ENCODE results near the gene APBA1. TPM values are rescaled to one million over a fixed set of nuclear protein-coding genes. Genes with fewer than 3 reads are reported as not detected.
A peak's percentile ranks its signal among the peaks of the same experiment; 100 is the strongest.

The APBA1 gene
- total RNA-seq (1 to 10 TPM; 1.0 to 6.2 (median 2.4) TPM), polyA plus RNA-seq (1 to 10 TPM in 1 of 2 donors, under 1 TPM in 1; 0.61 to 1.7 TPM)
- long read RNA-seq, donor 1: 0 reads
- long read RNA-seq, donor 2: 0 reads
- long read RNA-seq, donor 3: 0 reads

DNA sequence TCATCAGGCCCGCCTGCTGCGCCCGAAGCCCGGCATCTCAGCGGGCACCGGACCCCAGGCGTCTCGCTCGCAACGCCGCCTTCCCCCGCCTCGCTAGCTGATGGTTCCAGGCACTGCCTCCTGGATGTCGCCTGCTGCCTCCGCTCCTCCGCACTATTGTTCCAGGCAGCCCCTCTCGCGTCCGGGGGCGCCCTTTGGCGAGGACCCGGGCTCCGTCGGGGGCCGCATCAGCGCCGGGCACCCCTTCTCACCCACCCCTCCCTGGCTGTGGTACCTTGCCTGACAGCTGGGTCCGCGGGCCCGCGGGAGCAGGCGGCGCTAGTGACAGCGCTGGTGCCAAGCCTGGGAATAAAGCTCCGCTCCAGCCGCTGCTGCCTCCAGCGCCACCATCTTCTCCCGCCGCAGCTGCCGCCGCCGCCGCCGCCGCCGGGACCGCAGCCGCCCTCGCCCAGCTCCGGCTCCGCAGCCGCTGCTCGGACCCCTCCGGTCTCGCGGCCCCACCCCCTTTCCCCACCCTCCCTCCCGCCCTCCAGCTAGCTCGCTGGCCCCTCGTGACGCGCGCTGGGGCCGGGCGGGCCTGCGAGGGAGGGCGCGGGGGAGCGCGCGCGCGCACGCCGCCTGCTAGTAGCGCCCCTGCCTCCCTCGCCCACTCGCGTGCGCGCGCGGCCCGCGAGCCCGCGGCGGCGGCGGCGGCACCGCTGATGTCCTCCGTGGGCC, at the start of gene APBA1:
APBA1 (minus strand) TSS at position 493 of the 717 bp plus-strand sequence.
- H3K4me1 ChIP-seq: peaks cover 0 to 27% (median 8%) of the 10 kb centered on the region in 12 donors
- no peaks in the 10 kb centered on the region for H3K36me3 ChIP-seq
- no peaks in the 10 kb centered on the region for H3K27me3 ChIP-seq
- intact Hi-C loops (cut with DNase I): loop anchor here in 9 of 10 donors (2.0 to 10.0 kb wide), 8 partner anchors 85 to 247 kb away; partner anchors contain the start of gene PTAR1 (in 1 of the 9)
- no peaks in the 10 kb centered on the region for H3K9me3 ChIP-seq
- H3K4me3 ChIP-seq: peak within 1 kb of the TSS; percentile 48 to 99 (median 82)
- TF ChIP-seq POLR2A (IDR thresholded peaks at IDR 0.05): peak in 1 of 2 donors; percentile 25
- TF ChIP-seq, protein P1, sequence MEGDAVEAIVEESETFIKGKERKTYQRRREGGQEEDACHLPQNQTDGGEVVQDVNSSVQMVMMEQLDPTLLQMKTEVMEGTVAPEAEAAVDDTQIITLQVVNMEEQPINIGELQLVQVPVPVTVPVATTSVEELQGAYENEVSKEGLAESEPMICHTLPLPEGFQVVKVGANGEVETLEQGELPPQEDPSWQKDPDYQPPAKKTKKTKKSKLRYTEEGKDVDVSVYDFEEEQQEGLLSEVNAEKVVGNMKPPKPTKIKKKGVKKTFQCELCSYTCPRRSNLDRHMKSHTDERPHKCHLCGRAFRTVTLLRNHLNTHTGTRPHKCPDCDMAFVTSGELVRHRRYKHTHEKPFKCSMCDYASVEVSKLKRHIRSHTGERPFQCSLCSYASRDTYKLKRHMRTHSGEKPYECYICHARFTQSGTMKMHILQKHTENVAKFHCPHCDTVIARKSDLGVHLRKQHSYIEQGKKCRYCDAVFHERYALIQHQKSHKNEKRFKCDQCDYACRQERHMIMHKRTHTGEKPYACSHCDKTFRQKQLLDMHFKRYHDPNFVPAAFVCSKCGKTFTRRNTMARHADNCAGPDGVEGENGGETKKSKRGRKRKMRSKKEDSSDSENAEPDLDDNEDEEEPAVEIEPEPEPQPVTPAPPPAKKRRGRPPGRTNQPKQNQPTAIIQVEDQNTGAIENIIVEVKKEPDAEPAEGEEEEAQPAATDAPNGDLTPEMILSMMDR (IDR thresholded peaks at IDR 0.05): peak in 4 of 12 donors; percentile 6 to 24 (median 14)
- DNase-seq (peak; percentile 57 to 83 (median 81)), ATAC-seq (peak; percentile 50 to 87 (median 79))
- peak within 1 kb of the TSS; percentile 35 to 89 (median 80) for H3K27ac ChIP-seq
- 0 to 1% (median 0%) methylated on average over 18 to 92 of the region's 92 CpGs for WGBS, 4 donors

DNA sequence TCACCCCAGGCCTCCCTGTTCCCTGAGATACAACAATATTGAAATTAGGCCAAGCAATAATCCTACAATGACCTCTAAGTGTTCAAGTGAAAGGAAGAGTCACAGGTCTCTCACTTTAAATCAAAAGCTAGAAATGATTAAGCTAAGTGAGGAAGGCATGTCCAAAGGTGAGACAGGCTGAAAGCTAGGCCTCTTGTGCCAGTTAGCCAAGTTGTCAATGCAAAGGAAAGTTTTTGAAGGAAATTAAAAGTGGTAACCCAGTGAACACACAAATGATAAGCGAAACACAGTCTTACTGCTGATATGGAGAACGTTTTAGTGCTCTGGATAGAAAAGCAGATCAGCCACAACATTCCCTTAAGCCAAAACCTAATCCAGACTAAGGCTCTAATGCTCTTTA, 47.8 kb upstream of the APBA1 start:
- Histone ChIP-seq H3K4me3 (no peak overlapping the region), H3K4me1 (no peaks in the 10 kb centered on the region), H3K9me3 (peaks cover 0 to 5% (median 0%) of the 10 kb centered on the region in 12 donors), H3K27me3 (no peaks in the 10 kb centered on the region), H3K27ac (no peak overlapping the region), H3K36me3 (peaks cover 0 to 83% (median 57%) of the 10 kb centered on the region in 9 donors)
- TF ChIP-seq, protein P1 (IDR thresholded peaks at IDR 0.05): no peak
- TF ChIP-seq POLR2A (IDR thresholded peaks at IDR 0.05): no peak
- intact Hi-C loops (cut with DNase I): no loop called here
- DNase-seq (no peak), ATAC-seq (no peak)
- 67 to 78% (median 77%) methylated on average over 2 of the region's 2 CpGs for whole genome bisulfite sequencing, 4 donors

DNA sequence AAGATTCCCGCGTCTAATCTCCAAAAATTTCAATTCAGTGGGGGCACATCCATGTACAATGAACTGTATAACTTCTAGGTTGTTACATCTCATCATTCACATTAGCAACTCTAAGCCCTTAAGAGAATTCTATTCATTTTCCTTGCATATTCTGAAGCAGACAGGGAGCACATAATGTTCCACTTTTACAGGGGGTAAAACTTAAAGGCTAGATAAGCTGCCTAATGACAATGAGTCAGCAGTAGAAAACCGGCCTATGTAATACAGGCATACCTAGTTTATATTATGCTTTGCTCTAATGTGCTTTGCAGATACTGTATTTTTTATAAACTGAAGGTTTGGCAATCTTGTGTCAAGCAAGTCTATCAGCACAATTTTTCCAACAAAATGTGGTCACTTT, 47.2 kb upstream of the APBA1 start:
- TF ChIP-seq, protein P1 (IDR thresholded peaks at IDR 0.05): no peak
- no peak for TF ChIP-seq POLR2A (IDR thresholded peaks at IDR 0.05)
- Histone ChIP-seq H3K9me3 (peaks cover 0 to 5% (median 0%) of the 10 kb centered on the region in 12 donors), H3K27me3 (no peaks in the 10 kb centered on the region), H3K4me3 (no peak overlapping the region), H3K4me1 (no peaks in the 10 kb centered on the region), H3K36me3 (peaks cover 0 to 79% (median 51%) of the 10 kb centered on the region in 9 donors), H3K27ac (no peak overlapping the region)
- no peak for ATAC-seq
- intact Hi-C loops (cut with DNase I): no loop called here
- WGBS, 4 donors: 89 to 97% (median 92%) methylated on average over 3 of the region's 3 CpGs
- DNase-seq: no peak

DNA sequence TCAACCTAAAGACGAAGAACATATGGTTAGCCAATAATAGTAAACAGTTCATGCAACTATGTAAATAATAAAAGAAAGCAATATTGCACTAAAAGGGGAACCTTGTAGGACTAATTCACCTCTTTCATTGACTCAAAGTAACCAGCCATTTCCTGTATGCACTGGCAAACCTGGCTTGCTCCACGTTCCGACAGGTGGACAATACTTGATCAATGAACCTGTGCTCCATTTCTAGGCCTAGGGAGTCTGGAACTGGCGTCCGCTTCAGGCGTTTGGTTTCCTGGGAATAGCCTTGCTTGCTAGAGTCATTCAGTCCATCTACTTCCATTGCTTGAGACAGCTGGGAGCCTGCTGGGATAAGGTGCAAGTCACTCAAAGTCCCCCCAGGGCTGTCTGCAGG, 46.0 kb upstream of the APBA1 start:
- WGBS, 4 donors: 92 to 96% (median 94%) methylated on average over 6 of the region's 6 CpGs
- no peaks in the 10 kb centered on the region for H3K4me1 ChIP-seq
- H3K27ac ChIP-seq: no peak overlapping the region
- H3K27me3 ChIP-seq: no peaks in the 10 kb centered on the region
- peaks cover 0 to 79% (median 44%) of the 10 kb centered on the region in 9 donors for H3K36me3 ChIP-seq
- ATAC-seq (no peak), DNase-seq (no peak)
- no peak overlapping the region for H3K4me3 ChIP-seq
- TF ChIP-seq, protein P1 (IDR thresholded peaks at IDR 0.05): no peak
- TF ChIP-seq POLR2A (IDR thresholded peaks at IDR 0.05): no peak
- intact Hi-C loops (cut with DNase I): no loop called here
- peaks cover 0 to 5% (median 0%) of the 10 kb centered on the region in 12 donors for H3K9me3 ChIP-seq

Data from heart left ventricle (tissue), 16 donors.